DND-41 (cell line): ENCODE results near the gene LGI1.

Experiments used
- ATAC-seq: fragments of 200-7000 bp; cut with Tn5 transposase; 3 replicates; pipeline ENCODE4 v1.9.1; 2021; ENCODE audit warnings: low read depth; ENCODE audit not compliant: insufficient read depth
- DNase-seq: peaks from one replicate; pipeline ENCODE4 v3.0.0-alpha.2; 2020
- H2AFZ ChIP-seq: 2 replicates; pipeline ENCODE4 v1.6.0; 2012; ENCODE audit warnings: low read depth, low read length
- H3K27ac ChIP-seq: 2 replicates; pipeline ENCODE4 v1.5.1; 2012; ENCODE audit warnings: low read length, inconsistent platforms
- H3K27me3 ChIP-seq: fragments of 200-600 bp; sonication (generic); 2 replicates; pipeline ENCODE4 v1.6.0; 2012; ENCODE audit warnings: low read length, mild to moderate bottlenecking, inconsistent platforms; ENCODE audit not compliant: insufficient read depth, poor library complexity
- H3K36me3 ChIP-seq: 2 replicates; pipeline ENCODE4 v1.5.1; 2012; ENCODE audit warnings: low read length, inconsistent platforms; ENCODE audit not compliant: insufficient read depth
- H3K4me1 ChIP-seq: 2 replicates; pipeline ENCODE4 v1.5.1; 2012; ENCODE audit warnings: mild to moderate bottlenecking, low read length; ENCODE audit not compliant: insufficient read depth
- H3K4me2 ChIP-seq: 2 replicates; pipeline ENCODE4 v1.6.0; 2012; ENCODE audit warnings: mild to moderate bottlenecking, moderate library complexity, low read length, inconsistent platforms; ENCODE audit not compliant: insufficient read depth
- H3K4me3 ChIP-seq, 2 experiments: fragments of 200-600 bp in 1 of 2; shearing (Covaris generic) in 1 of 2; 2 replicates each; pipeline ENCODE4 v1.5.1; 2012 to 2016; ENCODE audit warnings: inconsistent platforms in 2 of 2, low read length in 2 of 2, mild to moderate bottlenecking in 2 of 2, low read depth in 1 of 2, moderate library complexity in 1 of 2
- H3K79me2 ChIP-seq: 2 replicates; pipeline ENCODE4 v1.6.0; 2012; ENCODE audit warnings: low read length, inconsistent platforms; ENCODE audit not compliant: insufficient read depth
- H3K9ac ChIP-seq: 2 replicates; pipeline ENCODE4 v1.6.0; 2012; ENCODE audit warnings: low read depth, mild to moderate bottlenecking, inconsistent platforms, low read length, moderate library complexity
- H3K9me3 ChIP-seq: 2 replicates; pipeline ENCODE4 v1.5.1; 2012; ENCODE audit warnings: low read length, moderate library complexity, mild to moderate bottlenecking, inconsistent platforms; ENCODE audit not compliant: insufficient read depth, severe bottlenecking
- H4K20me1 ChIP-seq: 2 replicates; pipeline ENCODE4 v1.6.0; 2012; ENCODE audit warnings: low read length; ENCODE audit not compliant: insufficient read depth
- CTCF ChIP-seq: IDR thresholded peaks from 2 replicates; pipeline ENCODE4 v1.5.1; 2012; ENCODE audit warnings: borderline replicate concordance, low read length, moderate library complexity, mild to moderate bottlenecking; ENCODE audit not compliant: poor library complexity, severe bottlenecking; ENCODE audit errors: extremely low read depth
- EZH2 ChIP-seq: IDR thresholded peaks from 3 replicates; pipeline ENCODE4 v1.6.1; 2012; ENCODE audit warnings: borderline replicate concordance, low read depth, mild to moderate bottlenecking, moderate library complexity, low read length, inconsistent platforms; ENCODE audit not compliant: severe bottlenecking

The LGI1 gene

DNA sequence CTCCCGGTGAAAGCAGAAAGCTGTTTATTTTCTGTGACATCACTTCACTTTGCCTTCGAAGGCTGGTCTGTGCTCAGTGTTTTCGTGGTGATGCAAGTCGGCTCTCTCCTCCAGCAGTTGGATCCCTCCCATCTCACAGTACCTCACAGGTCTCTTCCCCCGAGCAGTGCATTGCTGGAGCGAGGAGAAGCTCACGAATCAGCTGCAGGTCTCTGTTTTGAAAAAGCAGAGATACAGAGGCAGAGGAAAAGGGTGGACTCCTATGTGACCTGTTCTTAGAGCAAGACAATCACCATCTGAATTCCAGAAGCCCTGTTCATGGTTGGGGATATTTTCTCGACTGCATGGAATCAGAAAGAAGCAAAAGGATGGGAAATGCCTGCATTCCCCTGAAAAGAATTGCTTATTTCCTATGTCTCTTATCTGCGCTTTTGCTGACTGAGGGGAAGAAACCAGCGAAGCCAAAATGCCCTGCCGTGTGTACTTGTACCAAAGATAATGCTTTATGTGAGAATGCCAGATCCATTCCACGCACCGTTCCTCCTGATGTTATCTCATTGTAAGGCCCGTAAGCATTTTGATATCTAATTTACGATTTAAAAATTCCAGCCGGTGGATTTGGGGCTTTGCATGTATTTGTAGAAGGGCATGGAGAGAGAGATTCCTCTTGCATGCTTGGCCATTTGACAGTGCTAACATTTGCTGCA lies at the start of gene LGI1:
TSS of gene LGI1 (plus strand) at position 136 of the 707 bp plus-strand sequence. CDS start at position 345, 209 bp downstream.
- DNase-seq = no peak
- H3K4me3 ChIP-seq = no peak within 1 kb of the TSS
- H3K27ac ChIP-seq = no peak within 1 kb of the TSS
- no peaks in the 10 kb centered on the region for H3K36me3 ChIP-seq
- H3K9me3 ChIP-seq = no peaks in the 10 kb centered on the region
- no peak for ATAC-seq
- no peak within 1 kb of the TSS for H3K4me2 ChIP-seq
- H4K20me1 ChIP-seq = no peaks in the 10 kb centered on the region
- H3K79me2 ChIP-seq = no peaks in the 10 kb centered on the region
- H3K27me3 ChIP-seq = peaks cover 6% of the 10 kb centered on the region
- H3K9ac ChIP-seq = no peak within 1 kb of the TSS
- H2AFZ ChIP-seq = no peak within 1 kb of the TSS
- TF ChIP-seq EZH2 (no peak), CTCF (no peak)
- no peaks in the 10 kb centered on the region for H3K4me1 ChIP-seq

DNA sequence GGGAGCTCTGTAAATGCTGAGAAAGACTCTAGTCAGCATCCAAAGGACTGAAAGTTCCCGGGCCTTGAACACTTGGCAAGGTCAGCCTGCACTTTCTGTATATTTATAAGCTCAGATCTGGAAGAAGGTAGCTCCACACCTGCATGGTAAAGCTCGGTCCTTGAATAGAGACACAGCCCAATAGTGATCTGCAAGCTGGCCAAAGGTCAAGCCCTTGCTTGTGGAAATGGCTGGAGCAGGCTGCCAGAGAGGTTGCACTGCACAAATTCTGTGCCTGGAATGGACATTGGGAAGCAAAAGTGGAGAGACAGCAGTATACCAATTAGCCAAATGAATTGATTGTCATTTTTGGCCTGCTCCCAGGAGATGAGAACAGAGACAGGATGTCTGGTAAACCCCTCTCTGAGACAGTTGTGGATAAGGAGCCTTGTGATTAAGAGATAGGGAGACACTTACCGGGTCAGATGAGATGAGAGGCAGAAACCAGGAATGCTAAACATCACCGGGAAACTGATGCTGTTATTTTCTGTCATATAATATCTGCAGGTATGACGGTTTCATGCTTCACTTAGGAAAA lies 47.3 kb upstream of the LGI1 start:
- Histone ChIP-seq H3K27me3 (no peaks in the 10 kb centered on the region), H3K9me3 (no peaks in the 10 kb centered on the region), H4K20me1 (no peaks in the 10 kb centered on the region), H3K9ac (no peak overlapping the region), H3K4me2 (no peak overlapping the region), H3K4me3 (no peak overlapping the region), H3K36me3 (no peaks in the 10 kb centered on the region), H3K79me2 (no peaks in the 10 kb centered on the region), H3K4me1 (no peaks in the 10 kb centered on the region), H3K27ac (no peak overlapping the region), H2AFZ (no peak overlapping the region)
- no peak for TF ChIP-seq EZH2
- no peak for TF ChIP-seq CTCF
- ATAC-seq (no peak), DNase-seq (no peak)

- Histone ChIP-seq H3K4me1 (no peaks in the 10 kb centered on the region), H4K20me1 (no peaks in the 10 kb centered on the region), H2AFZ (no peak overlapping the region), H3K27me3 (no peaks in the 10 kb centered on the region), H3K4me3 (no peak overlapping the region), H3K79me2 (no peaks in the 10 kb centered on the region), H3K4me2 (no peak overlapping the region), H3K36me3 (no peaks in the 10 kb centered on the region), H3K9ac (no peak overlapping the region), H3K27ac (no peak overlapping the region), H3K9me3 (no peaks in the 10 kb centered on the region)
- ATAC-seq = no peak
- no peak for TF ChIP-seq CTCF
- no peak for TF ChIP-seq EZH2
- DNase-seq = no peak
Observed at GRCh38 chr10:93711891-93712290, 45.8 kb upstream of the LGI1 start.
